Astrocyte of the spinal cord (primary cell): ENCODE measurements around the gene ANKRD12.
"Not testable (repeated sequence)": the region's sequence is repeated elsewhere in the genome, so short reads cannot be mapped to it uniquely, and the experiment has no call there.

ENCODE experiments used
- DNase-seq: peaks from one replicate; pipeline ENCODE4 v3.0.0; 2011; ENCODE audit warnings: low read depth, low spot score
- H3K4me3 ChIP-seq: 2 replicates; pipeline ENCODE4 v1.5.1; 2011; ENCODE audit warnings: low read depth, mild to moderate bottlenecking, low read length, moderate library complexity
- CTCF ChIP-seq: IDR thresholded peaks from 2 replicates; pipeline ENCODE4 v1.5.1; 2012; ENCODE audit warnings: low read depth, mild to moderate bottlenecking, low read length, inconsistent platforms
- in situ Hi-C: cut with HindIII; loops from 2 replicates; pipeline ENCODE4 v1.10.0; 2017; ENCODE audit warnings: low sequenced_read_pairs

ANKRD12 gene

GRCh38 chr18:9259173-9259572 lies 122.6 kb downstream of the ANKRD12 start:
- no peak for TF ChIP-seq CTCF
- DNase-seq: no peak
- no peak overlapping the region for H3K4me3 ChIP-seq
- in situ Hi-C loops: no loop called here

DNA sequence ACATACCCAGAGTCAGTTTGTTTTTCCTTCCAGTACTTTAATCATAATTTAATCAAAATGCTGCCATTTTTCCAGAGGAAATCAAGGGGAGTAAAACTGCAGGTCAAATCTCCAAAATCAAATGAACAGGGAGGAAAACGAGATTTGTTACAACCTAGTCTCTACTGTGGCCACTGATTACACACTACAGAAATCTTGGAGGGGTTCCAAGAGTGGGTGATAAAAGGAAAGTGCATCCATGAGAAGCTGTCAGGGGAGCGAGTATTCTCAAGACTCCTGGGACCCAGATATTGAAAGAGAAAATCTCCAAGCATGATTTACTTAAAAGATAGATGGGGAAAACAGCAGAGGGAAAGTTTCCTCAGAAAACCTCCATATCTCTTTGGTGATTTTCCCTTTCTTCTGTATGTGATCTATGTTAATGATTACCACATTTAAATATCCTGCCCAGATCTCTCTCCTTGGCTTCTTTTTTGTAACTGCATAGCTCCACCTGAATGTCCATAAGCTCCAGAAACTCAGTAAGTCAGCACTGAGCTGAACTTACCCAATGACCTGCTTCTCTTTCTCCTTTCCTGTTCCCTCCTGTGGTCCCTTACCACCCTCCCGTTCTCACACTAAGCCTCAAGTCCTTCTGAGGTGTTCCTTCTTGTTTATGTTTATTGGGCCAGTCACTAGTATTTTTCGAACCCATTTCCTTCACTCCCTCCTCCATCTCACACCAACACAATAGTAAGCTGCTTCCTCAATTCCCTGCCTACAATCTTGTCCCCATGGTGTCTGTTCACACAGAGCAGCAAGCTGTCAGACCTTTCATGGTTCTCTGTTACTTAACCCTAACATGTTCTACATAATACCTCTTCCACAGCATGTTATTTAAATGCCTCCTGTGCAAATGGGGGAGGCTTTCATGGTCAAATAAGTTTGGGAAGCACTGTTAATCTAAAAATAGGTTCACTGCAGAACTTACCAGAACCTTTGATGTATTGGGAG lies 124.1 kb downstream of the ANKRD12 start:
- H3K4me3 ChIP-seq: no peak overlapping the region
- in situ Hi-C loops: no loop called here
- TF ChIP-seq CTCF: no peak
- DNase-seq: no peak

- H3K4me3 ChIP-seq: no peak overlapping the region
- DNase-seq: no peak
- no peak for TF ChIP-seq CTCF
- in situ Hi-C loops: no loop called here
Observed at GRCh38 chr18:9263264-9263663, 126.7 kb downstream of the ANKRD12 start.

- in situ Hi-C loops, DNase-seq: not testable (repeated sequence)
Observed at GRCh38 chr18:9264797-9265196, 128.2 kb downstream of the ANKRD12 start.

DNA sequence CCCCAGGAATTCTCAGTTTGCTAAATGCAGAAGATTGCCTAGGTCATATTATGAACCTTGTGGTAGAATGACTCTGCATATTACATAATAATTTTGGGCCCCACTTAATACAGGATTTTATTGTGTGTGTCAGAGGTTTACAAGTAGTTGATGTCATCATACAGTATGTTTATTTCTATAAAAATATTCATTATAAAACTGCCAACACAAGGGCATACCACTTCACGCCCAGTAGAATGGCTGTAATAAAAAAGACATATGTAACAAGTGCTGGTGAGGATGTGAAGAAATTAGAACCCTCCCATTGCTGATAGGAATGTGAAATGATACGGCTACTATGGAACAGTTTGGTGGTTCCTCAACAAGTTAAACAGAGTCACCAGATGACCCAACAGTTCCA lies 136.6 kb downstream of the ANKRD12 start:
- no peak for DNase-seq
- in situ Hi-C loops: no loop called here
- H3K4me3 ChIP-seq: no peak overlapping the region
- no peak for TF ChIP-seq CTCF

More at GRCh38 chr18:9264797-9265196, 128.2 kb downstream of the ANKRD12 start:
- not testable (repeated sequence) for H3K4me3 ChIP-seq

DNA sequence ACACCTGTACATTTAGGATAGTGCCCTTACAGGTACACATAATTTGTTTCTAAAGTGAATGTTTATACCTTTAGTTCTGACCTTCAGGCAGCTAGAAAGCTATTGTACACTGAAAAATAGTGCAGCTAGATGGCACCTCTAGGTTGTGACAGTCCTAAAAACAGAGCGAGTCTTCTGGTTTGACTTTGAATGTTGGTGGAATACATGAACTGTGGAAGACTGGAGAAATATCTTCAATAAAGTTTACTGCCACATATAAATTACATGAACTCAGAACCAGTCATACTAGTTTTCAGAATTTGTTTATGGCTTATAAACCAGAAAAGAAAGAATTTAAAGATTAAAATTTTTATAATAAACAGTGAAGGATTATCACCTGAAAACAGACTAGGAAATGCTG lies 139.3 kb downstream of the ANKRD12 start:
- in situ Hi-C loops: no loop called here
- H3K4me3 ChIP-seq: no peak overlapping the region
- DNase-seq: no peak
- no peak for TF ChIP-seq CTCF

GRCh38 chr18:9278028-9278427 lies 141.4 kb downstream of the ANKRD12 start:
- in situ Hi-C loops: no loop called here
- no peak for DNase-seq
- TF ChIP-seq CTCF: no peak

More at GRCh38 chr18:9278028-9278427, 141.4 kb downstream of the ANKRD12 start:
- no peak overlapping the region for H3K4me3 ChIP-seq
